ENCODE measurements around the gene AQP12A.

AQP12A gene

GRCh38 chr2:240725671-240726070, 34.0 kb downstream of the AQP12A start:
- peak; percentile 75 for DNase-seq

DNA sequence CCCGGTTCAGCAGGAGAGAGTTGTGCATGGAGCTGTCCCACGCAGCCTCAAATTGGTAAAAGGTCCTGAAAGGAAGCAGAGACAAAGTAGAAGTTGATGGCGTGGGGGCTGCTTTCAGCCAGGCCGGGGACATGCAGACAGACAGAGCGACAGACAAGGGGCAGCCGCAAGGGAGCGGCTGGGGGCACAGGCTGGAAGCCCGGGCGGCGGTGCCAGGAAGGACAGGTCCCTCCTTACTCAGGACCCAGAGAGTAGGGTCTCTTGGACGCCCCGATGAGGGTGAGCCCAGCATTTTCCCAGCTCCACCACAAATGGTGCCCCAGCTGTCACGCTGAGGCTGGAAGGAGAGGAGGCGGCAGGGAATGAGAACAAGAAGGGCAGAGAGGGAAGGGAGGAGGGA, 35.2 kb downstream of the AQP12A start:
- DNase-seq: no peak

DNA sequence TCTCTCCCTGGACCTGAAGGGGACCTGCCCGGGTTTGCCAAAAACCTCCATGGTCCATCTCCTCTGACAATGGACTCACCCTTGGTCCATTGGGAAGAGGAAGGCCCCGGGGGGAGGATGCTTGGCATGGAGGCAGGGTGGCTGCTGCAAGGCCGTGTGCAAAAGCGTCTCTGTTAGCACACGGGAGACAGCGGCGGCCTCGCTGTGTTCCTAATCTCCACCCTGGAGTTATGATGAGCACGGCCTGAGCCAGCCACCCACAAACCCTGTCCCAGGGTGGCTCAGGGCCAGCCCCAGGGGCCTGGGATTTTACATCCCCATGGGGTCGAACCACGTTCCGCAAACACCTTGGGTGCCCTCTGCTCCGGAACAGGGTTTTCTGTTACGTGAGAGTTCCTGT, 35.8 kb downstream of the AQP12A start:
- DNase-seq: no peak

DNA sequence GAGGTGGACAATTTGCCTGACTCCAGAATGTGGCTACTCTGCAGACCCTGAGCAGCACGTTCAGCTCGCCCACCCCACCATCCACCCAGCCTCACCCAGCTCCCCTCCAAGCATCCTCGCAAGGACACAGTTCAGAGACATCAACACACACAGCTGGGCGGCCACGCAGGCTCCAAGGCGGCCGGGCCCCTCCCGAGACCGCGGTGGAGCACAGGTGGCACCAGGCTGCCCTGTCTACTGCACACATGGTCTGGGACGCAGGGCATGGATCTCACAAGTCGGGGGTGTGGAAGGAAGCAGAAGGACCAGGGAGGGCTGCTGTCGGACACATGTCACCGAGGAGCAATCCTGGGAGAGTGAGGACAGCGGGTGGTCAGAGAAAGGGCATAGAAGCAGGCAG, 36.2 kb downstream of the AQP12A start:
- DNase-seq: no peak

- DNase-seq: no peak
These were observed 36.7 kb downstream of the AQP12A start for GRCh38 chr2:240728361-240728760.

GRCh38 chr2:240728827-240729226, 37.2 kb downstream of the AQP12A start:
- DNase-seq: no peak

DNA sequence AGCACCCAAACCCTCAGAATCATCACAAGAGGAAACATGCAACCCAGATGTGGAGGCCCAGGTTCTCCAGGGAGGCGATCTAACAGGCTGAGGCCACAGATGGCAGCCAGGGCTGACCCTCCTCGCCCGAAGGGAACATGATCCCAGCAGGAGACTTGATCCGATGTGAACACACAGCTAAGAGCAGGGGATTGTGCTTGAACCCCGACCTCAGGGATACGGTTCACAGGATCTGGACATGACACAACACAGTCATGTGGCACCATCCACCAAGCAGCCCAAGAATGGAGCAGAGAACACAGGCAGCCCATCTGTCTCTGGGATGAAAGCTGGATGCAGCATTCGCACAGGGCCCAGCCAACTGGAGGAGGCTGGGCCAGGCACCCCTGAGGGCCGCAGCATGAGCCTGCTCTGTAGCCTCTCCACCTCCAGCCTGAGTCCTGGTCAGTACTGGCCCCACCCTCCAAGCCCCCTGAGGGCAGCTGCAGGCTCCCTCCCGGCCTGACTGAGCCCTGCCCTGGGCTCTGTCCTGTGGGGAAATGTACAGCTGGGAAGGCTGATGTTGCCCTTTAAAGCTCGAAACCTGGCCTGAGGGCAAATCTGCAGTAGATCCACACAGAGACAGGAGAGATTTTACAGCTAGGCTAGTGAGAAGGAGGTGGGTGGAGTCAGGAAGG, 39.0 kb downstream of the AQP12A start:
- DNase-seq: no peak

- DNase-seq: no peak
These were observed 39.5 kb downstream of the AQP12A start for GRCh38 chr2:240731178-240731545.

- DNase-seq: no peak
These were observed 40.5 kb downstream of the AQP12A start for GRCh38 chr2:240732184-240732583.

DNA sequence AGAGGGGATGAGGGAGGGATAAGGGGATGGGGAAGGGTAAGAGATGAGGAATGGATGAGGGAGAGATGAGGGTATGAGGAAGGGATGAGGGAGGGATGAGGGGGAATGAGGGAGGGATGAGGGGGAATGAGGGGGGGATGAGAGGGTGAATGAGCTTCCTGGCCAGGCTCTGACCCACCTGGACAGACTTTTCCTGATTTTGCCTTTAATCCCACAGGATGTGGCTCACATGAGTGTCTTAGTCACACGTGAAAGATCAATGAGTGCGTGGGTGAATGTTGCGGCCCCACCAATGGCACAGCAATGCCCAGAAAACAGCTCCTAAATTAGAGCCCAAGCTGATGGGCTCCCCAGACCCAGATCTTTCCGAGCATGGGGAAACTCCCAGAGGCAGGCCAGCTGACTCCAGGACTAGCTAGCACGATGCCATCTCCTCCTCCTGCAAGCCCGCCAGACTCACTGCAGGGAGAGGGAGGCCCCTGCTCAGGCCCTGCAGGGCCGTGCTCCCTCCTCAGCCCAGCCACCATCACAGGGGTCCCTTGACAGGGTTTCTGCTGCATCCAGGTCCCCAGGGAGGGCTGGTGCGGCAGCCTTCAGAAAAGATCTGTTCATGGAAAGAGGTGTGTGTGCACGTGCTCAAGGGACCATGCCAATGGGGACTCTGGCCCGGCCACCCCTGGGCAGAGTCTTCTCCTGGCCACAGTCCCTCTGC, 41.4 kb downstream of the AQP12A start:
- DNase-seq: no peak

DNA sequence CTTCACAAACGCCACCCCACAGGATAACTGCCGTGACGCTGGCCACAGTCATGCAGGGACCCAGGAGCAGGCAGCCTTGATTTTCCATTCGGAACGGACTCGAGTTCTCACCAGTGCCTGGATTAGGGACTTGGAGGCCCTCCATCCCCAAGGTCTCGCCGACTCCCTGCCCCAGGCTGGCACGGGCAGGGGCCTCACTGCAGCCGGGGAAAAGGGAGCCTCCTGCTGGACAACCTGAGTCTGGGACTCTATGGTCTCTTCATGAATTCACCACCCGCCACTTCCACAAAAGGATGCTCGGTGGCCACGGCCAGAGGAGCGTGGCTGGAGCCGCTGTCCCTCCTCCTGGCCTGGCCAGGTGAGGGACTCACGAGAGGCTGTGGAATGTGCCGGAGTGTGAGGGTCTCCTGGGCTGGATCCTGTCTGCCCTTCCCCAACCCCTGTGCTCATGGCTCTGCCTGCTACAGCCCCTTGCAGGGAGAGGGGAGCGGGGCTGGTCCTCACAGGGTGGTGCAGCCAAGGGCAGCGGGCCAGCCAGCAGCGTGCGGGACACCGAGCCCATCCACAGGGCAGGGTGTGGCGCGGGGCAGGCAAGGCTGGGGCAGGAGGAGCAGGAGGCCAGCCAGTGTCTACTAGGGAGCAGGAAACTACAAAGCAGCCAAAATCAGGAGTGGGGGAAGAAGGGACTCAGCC, 42.3 kb downstream of the AQP12A start:
- DNase-seq: no peak

- DNase-seq: no peak
These were observed 43.1 kb downstream of the AQP12A start for GRCh38 chr2:240734756-240735155.

DNA sequence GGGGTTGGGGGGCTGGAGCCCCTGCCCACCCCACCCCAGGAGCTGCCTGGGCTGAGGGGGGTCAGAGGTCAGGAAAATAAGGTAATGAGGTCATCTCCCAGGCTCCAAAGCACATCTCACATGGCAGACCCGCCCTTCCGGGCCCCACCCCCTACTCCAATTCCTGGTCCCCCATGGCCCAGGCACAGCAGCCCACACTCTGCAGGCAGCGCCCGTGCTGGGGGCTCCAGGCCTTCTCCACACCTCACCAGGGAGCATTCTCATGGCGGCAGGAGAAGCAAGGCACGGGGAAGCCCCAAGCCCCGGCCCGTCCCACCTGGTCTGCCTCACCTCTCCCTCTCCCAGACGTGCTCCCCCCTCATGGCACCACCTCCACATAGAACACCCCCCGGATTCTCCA, 43.8 kb downstream of the AQP12A start:
- no peak for DNase-seq

DNA sequence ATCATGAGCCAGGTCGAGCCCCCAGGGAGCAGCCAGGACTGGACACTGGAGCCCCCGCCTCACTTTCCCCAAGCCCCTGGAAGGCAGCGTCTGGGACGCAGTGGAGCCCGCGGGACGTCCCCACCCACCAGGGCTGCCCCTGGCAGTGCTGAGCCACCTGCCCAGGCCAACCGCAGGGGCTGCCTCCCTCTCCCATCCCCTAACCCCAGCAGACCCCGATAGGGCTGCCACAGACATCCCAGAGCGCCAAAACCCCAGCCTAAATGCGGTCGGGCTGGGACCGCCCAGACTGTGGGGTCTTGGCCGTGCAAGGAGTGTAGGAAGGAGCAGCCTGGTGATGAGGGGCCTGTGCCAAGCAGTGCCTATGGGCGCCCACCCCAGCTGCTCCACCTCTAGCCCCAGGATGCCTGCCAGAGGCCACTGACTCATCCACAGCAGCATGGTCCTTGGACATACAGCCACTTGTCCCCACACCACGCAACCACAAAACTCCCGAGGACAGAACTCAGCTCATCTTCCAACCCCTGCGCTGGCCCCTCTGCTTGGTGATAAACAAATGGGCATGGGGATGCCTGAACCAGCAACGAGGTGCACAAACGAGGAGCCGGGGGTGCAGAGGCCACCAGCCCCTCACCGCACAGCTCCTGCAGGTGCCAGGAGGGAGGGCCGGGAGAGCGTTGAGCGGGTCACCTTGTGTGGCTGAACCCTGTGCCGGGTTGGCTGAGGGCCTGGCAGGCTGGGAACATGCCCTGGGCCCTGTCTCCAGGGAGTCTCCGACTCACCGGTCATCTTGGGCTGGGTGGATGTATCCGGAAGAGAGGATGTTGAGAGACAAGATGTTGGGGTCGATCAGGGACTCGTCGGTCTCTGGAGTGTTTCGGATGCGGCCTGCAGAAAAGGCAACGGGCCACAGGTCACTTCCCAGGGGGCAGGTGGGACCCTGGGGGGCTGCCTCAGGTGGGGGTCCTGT, 44.9 kb downstream of the AQP12A start:
- no peak for DNase-seq

GRCh38 chr2:240737512-240737911, 45.8 kb downstream of the AQP12A start:
- no peak for DNase-seq

DNA sequence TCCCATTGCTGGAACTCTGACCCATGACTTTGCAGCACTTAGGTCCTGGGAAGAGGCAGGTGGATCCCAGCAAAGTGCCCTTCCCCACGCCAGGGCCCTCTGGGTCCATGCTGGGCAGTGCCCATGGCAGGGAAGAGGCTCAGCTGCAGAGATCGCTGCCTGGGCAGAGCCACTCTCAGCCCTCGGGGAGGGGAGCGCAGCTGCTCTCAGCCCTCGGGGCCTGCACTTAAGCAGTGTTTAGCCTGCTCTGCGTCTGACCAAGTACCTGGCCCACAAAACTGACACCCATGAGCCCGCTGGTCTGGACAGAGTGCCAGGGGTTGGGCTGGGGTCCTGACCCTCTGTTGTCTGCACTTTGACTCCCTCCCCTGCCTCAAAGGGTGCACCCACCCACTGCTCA, 46.3 kb downstream of the AQP12A start:
- DNase-seq: no peak

- DNase-seq: no peak
These were observed 48.1 kb downstream of the AQP12A start for GRCh38 chr2:240739797-240740196.

GRCh38 chr2:240741091-240741490, 49.4 kb downstream of the AQP12A start:
- no peak for DNase-seq

- no peak for DNase-seq
These were observed 51.0 kb downstream of the AQP12A start for GRCh38 chr2:240742602-240743095.

- no peak for DNase-seq
These were observed 53.8 kb downstream of the AQP12A start for GRCh38 chr2:240745456-240745855.

GRCh38 chr2:240745962-240746361, 54.3 kb downstream of the AQP12A start:
- DNase-seq: no peak

- DNase-seq: no peak
These were observed 55.0 kb downstream of the AQP12A start for GRCh38 chr2:240746671-240747070.

- no peak for DNase-seq
These were observed 55.6 kb downstream of the AQP12A start for GRCh38 chr2:240747256-240747655.
